Measurements from ENCODE around the gene CDIP1.

The CDIP1 gene

DNA sequence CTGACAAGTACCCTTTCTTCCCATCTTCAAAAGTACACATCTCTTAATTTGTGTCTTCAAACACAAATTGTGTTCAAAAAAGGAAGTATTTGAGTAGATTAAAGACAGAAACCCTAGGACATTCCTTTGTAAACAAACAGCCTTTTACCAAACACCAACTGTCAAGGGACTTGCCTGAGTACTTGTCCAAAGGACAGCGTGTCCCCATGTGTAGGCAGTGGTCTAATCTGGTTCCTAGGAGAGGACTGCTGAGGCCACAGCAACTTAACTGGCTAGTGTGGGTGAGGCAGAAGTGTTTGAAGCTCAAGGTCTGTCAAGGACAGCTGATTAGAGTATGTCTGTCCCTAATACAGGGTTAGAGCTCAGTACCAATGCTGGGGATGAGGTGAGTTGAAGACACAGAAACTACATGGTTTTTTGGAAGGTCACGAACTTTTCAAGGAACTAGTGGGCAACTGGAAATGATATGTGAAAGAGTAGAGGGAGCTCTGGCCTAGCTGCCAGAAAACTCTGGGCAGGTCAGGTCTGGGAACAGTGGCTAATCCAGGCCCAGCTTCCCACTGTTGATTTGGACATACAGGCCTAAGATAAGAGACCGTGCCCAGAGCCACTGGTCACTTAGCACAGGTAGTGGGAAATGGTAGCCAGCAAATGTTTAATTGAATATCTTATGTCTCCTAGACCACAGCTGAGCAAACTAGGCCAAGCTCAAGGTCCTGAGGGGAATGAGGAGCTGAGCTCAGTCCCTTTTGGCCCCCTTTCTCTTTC is 52.3 kb downstream of the CDIP1 start:
- Histone ChIP-seq H3K27ac (ENCODE audit: low read length) (no peak overlapping the region), H3K9ac (ENCODE audit: low read depth, low read length) (no peak overlapping the region), H2AFZ (ENCODE audit: low read depth, low read length) (no peak overlapping the region), H3K27me3 (ENCODE audit: insufficient read depth, low read length, poor library complexity) (no peaks in the 10 kb centered on the region), H3K9me3 (ENCODE audit: insufficient read depth, low read length, severe bottlenecking) (no peaks in the 10 kb centered on the region), H4K20me1 (ENCODE audit: insufficient read depth, low read length) (peaks cover 11% of the 10 kb centered on the region; the same call in 1 of the 2 replicates), H3K4me2 (ENCODE audit: insufficient read depth, low read length) (no peak overlapping the region), H3K36me3 (ENCODE audit: insufficient read depth, low read length) (peaks cover 27% of the 10 kb centered on the region), H3K4me1 (ENCODE audit: insufficient read depth, low read length) (peaks cover 34% of the 10 kb centered on the region), H3K4me3 (ENCODE audit: low read depth in 1 of 2, low read length in 2 of 2) (no peak overlapping the region), H3K79me2 (ENCODE audit: insufficient read depth, low read length) (peaks cover 43% of the 10 kb centered on the region)
- no peak for ATAC-seq (ENCODE audit: insufficient read depth, low read depth)
- DNase-seq: no peak
- TF ChIP-seq, protein P1, sequence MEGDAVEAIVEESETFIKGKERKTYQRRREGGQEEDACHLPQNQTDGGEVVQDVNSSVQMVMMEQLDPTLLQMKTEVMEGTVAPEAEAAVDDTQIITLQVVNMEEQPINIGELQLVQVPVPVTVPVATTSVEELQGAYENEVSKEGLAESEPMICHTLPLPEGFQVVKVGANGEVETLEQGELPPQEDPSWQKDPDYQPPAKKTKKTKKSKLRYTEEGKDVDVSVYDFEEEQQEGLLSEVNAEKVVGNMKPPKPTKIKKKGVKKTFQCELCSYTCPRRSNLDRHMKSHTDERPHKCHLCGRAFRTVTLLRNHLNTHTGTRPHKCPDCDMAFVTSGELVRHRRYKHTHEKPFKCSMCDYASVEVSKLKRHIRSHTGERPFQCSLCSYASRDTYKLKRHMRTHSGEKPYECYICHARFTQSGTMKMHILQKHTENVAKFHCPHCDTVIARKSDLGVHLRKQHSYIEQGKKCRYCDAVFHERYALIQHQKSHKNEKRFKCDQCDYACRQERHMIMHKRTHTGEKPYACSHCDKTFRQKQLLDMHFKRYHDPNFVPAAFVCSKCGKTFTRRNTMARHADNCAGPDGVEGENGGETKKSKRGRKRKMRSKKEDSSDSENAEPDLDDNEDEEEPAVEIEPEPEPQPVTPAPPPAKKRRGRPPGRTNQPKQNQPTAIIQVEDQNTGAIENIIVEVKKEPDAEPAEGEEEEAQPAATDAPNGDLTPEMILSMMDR (IDR thresholded peaks at IDR 0.05; ENCODE audit: borderline replicate concordance, extremely low read depth, low read length, poor library complexity, severe bottlenecking): no peak
- TF ChIP-seq EZH2 (IDR thresholded peaks at IDR 0.05; ENCODE audit: borderline replicate concordance, low read depth, low read length, severe bottlenecking): no peak

DNA sequence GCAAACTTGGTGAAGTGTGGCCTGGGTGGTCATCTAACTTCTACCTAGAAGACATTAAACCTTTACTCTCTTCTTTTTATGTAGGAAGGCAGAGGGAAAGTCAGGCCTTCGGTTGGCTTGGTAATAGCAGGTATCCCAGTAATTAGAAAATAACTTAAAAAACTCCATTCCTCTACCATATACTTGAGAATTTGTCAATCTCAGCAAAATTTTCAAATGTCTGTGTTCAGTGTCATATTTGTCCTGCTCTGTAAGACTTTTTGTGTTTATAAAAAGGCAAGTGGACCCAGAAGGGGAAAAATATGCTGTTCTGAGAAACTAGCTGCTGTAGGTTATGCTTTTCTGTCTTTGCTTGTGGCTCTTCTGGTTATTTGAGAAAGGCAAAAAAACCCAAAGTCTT is 56.6 kb downstream of the CDIP1 start:
- Histone ChIP-seq H3K4me3 (ENCODE audit: low read depth in 1 of 2, low read length in 2 of 2) (no peak overlapping the region), H3K9ac (ENCODE audit: low read depth, low read length) (no peak overlapping the region), H3K27me3 (ENCODE audit: insufficient read depth, low read length, poor library complexity) (no peaks in the 10 kb centered on the region), H3K27ac (ENCODE audit: low read length) (no peak overlapping the region), H3K4me1 (ENCODE audit: insufficient read depth, low read length) (peaks cover 19% of the 10 kb centered on the region), H4K20me1 (ENCODE audit: insufficient read depth, low read length) (peaks cover 3% of the 10 kb centered on the region; the same call in 1 of the 2 replicates), H3K9me3 (ENCODE audit: insufficient read depth, low read length, severe bottlenecking) (no peaks in the 10 kb centered on the region), H2AFZ (ENCODE audit: low read depth, low read length) (no peak overlapping the region), H3K4me2 (ENCODE audit: insufficient read depth, low read length) (no peak overlapping the region), H3K36me3 (ENCODE audit: insufficient read depth, low read length) (peaks cover 13% of the 10 kb centered on the region), H3K79me2 (ENCODE audit: insufficient read depth, low read length) (peaks cover 51% of the 10 kb centered on the region)
- ATAC-seq (ENCODE audit: insufficient read depth, low read depth): no peak
- TF ChIP-seq EZH2 (IDR thresholded peaks at IDR 0.05; ENCODE audit: borderline replicate concordance, low read depth, low read length, severe bottlenecking): no peak
- TF ChIP-seq, protein P1 (IDR thresholded peaks at IDR 0.05; ENCODE audit: borderline replicate concordance, extremely low read depth, low read length, poor library complexity, severe bottlenecking): no peak
- no peak for DNase-seq

DNA sequence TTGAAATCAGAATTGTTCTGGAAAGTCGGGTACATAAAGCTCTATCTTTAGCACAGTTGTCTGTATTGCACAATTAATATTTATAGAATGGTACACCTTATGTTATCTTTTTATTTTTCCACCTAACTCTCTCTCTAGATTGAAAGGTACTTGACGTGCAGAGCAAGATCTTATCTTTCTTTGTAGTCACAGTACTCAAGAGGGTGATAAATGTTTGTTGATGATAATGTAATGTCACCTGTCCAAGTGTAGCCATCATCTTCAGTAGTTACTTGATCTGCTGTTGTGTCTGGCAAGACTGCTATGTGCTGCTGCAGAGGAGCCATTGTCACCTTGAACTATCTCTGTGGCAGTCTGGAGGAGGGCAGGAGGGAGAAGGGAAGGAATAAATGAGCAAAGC is 57.0 kb downstream of the CDIP1 start:
- H3K9ac ChIP-seq (ENCODE audit: low read depth, low read length): no peak overlapping the region
- H3K36me3 ChIP-seq (ENCODE audit: insufficient read depth, low read length): peaks cover 12% of the 10 kb centered on the region
- H3K9me3 ChIP-seq (ENCODE audit: insufficient read depth, low read length, severe bottlenecking): no peaks in the 10 kb centered on the region
- TF ChIP-seq, protein P1 (IDR thresholded peaks at IDR 0.05; ENCODE audit: borderline replicate concordance, extremely low read depth, low read length, poor library complexity, severe bottlenecking): no peak
- TF ChIP-seq EZH2 (IDR thresholded peaks at IDR 0.05; ENCODE audit: borderline replicate concordance, low read depth, low read length, severe bottlenecking): no peak
- ATAC-seq (ENCODE audit: insufficient read depth, low read depth) (no peak), DNase-seq (no peak)
- no peak overlapping the region for H3K27ac ChIP-seq (ENCODE audit: low read length)
- H3K4me2 ChIP-seq (ENCODE audit: insufficient read depth, low read length): no peak overlapping the region
- H2AFZ ChIP-seq (ENCODE audit: low read depth, low read length): no peak overlapping the region
- H3K79me2 ChIP-seq (ENCODE audit: insufficient read depth, low read length): peaks cover 56% of the 10 kb centered on the region
- H3K4me1 ChIP-seq (ENCODE audit: insufficient read depth, low read length): peaks cover 16% of the 10 kb centered on the region
- no peaks in the 10 kb centered on the region for H3K27me3 ChIP-seq (ENCODE audit: insufficient read depth, low read length, poor library complexity)
- H4K20me1 ChIP-seq (ENCODE audit: insufficient read depth, low read length): peaks cover 3% of the 10 kb centered on the region; the same call in 1 of the 2 replicates
- H3K4me3 ChIP-seq (ENCODE audit: low read depth in 1 of 2, low read length in 2 of 2): no peak overlapping the region

Data from DND-41 (cell line).